Measurements from ENCODE around the gene METTL1. TPM values are rescaled to one million over a fixed set of nuclear protein-coding genes. Genes with fewer than 3 reads are reported as not detected.
A peak's percentile ranks its signal among the peaks of the same experiment; 100 is the strongest.

Gene METTL1
- total and polyA plus RNA-seq, 2 experiments from 2014 or later, result 18.9 to 39.5 TPM

- H3K4me3 ChIP-seq, result peak overlapping the region; percentile 71
- Mint-ChIP-seq H3K27ac (no peak overlapping the region), H3K4me1 (peaks cover 15% of the 10 kb centered on the region), H3K4me3 (peak overlapping the region; percentile 89), H3K27me3 (ENCODE audit: insufficient read depth, low read depth, poor library complexity) (peaks cover 80% of the 10 kb centered on the region), H3K36me3 (ENCODE audit: low read depth) (no peaks in the 10 kb centered on the region; the same call in 2 of the 3 replicates), H3K9me3 (no peaks in the 10 kb centered on the region)
- peak; percentile 86 for ATAC-seq
- no peaks in the 10 kb centered on the region for H3K9me2 ChIP-seq (ENCODE audit: insufficient read depth)
- peak overlapping the region; percentile 88 for H3K4me2 ChIP-seq
- DNase-seq (ENCODE audit: low spot score), result peak; percentile 96
- no peaks in the 10 kb centered on the region; the same call in 1 of the 2 replicates for H4K20me1 ChIP-seq (replicated peaks; ENCODE audit: insufficient read depth)
- no peaks in the 10 kb centered on the region for H3K4me1 ChIP-seq (ENCODE audit: insufficient read depth)
- TF ChIP-seq STAT1 (IDR thresholded peaks at IDR 0.05; ENCODE audit: unreplicated experiment), result no peak
- TF ChIP-seq JUNB (IDR thresholded peaks at IDR 0.05; ENCODE audit: unreplicated experiment), result no peak
- no peak for TF ChIP-seq NANOG (IDR thresholded peaks at IDR 0.05; ENCODE audit: borderline replicate concordance)
- TF ChIP-seq CTCF (conservative IDR thresholded peaks at IDR 0.05; ENCODE audit: low read depth in 2 of 2), result peak; percentile 78 to 87
- peak; percentile 52 for TF ChIP-seq EZH2 (IDR thresholded peaks at IDR 0.05; ENCODE audit: low read depth, unreplicated experiment)
- TF ChIP-seq EZH2phosphoT487 (IDR thresholded peaks at IDR 0.05; ENCODE audit: unreplicated experiment), result no peak
- peak; percentile 26 for TF ChIP-seq REST (IDR thresholded peaks at IDR 0.05; ENCODE audit: unreplicated experiment)
- peak overlapping the region; percentile 94 for H2AFZ ChIP-seq
- H3K79me2 ChIP-seq (replicated peaks; ENCODE audit: insufficient read depth), result no peaks in the 10 kb centered on the region
- no peaks in the 10 kb centered on the region for H3K36me3 ChIP-seq (ENCODE audit: insufficient read depth)
- no peak overlapping the region for H3K27ac ChIP-seq (ENCODE audit: low read depth)
- no peaks in the 10 kb centered on the region for H3F3A ChIP-seq (replicated peaks; ENCODE audit: low read depth)
- H3K27me3 ChIP-seq (ENCODE audit: insufficient read depth), result peaks cover 84% of the 10 kb centered on the region
These were observed 45.6 kb downstream of the METTL1 start for GRCh38 chr12:57726151-57726883.

GRCh38 chr12:57725851-57726150 is 46.1 kb downstream of the METTL1 start:
- H3K27ac Mint-ChIP-seq, result no peak overlapping the region
- Histone ChIP-seq H3F3A (replicated peaks; ENCODE audit: low read depth) (no peaks in the 10 kb centered on the region), H2AFZ (peak overlapping the region; percentile 94), H3K27me3 (ENCODE audit: insufficient read depth) (peaks cover 78% of the 10 kb centered on the region), H3K79me2 (replicated peaks; ENCODE audit: insufficient read depth) (no peaks in the 10 kb centered on the region), H3K36me3 (ENCODE audit: insufficient read depth) (no peaks in the 10 kb centered on the region), H3K4me1 (ENCODE audit: insufficient read depth) (no peaks in the 10 kb centered on the region), H4K20me1 (replicated peaks; ENCODE audit: insufficient read depth) (no peaks in the 10 kb centered on the region; the same call in 1 of the 2 replicates), H3K4me2 (peak overlapping the region; percentile 88), H3K27ac (ENCODE audit: low read depth) (no peak overlapping the region), H3K9me2 (ENCODE audit: insufficient read depth) (no peaks in the 10 kb centered on the region), H3K4me3 (peak overlapping the region; percentile 71)
- DNase-seq (ENCODE audit: low spot score) (no peak), ATAC-seq (peak; percentile 6)
- no peaks in the 10 kb centered on the region; the same call in 2 of the 3 replicates for H3K36me3 Mint-ChIP-seq (ENCODE audit: low read depth)
- peaks cover 75% of the 10 kb centered on the region for H3K27me3 Mint-ChIP-seq (ENCODE audit: insufficient read depth, low read depth, poor library complexity)
- H3K4me1 Mint-ChIP-seq, result peaks cover 15% of the 10 kb centered on the region
- no peaks in the 10 kb centered on the region for H3K9me3 Mint-ChIP-seq
- H3K4me3 Mint-ChIP-seq, result peak overlapping the region; percentile 89
- TF ChIP-seq POLR2AphosphoS5 (IDR thresholded peaks at IDR 0.05; ENCODE audit: low read depth) (no peak), STAT1 (IDR thresholded peaks at IDR 0.05; ENCODE audit: unreplicated experiment) (no peak), EZH2 (IDR thresholded peaks at IDR 0.05; ENCODE audit: low read depth, unreplicated experiment) (no peak), ETS1 (IDR thresholded peaks at IDR 0.05) (no peak), CTCF (conservative IDR thresholded peaks at IDR 0.05; ENCODE audit: low read depth in 2 of 2) (no peak), ZNF114 (CRISPR knock-in tag; IDR thresholded peaks at IDR 0.05) (no peak)
